Amniotic stem cell (primary cell): ENCODE data around the gene BCL2L2.
A peak's percentile ranks its signal among the peaks of the same experiment; 100 is the strongest.
"Not testable (repeated sequence)": the region's sequence is repeated elsewhere in the genome, so short reads cannot be mapped to it uniquely, and the experiment has no call there.

Experiments used
- DNase-seq: peaks from one replicate; lab custom pipeline; 2025; lab: John Stamatoyannopoulos, UW

Gene BCL2L2, protein sequence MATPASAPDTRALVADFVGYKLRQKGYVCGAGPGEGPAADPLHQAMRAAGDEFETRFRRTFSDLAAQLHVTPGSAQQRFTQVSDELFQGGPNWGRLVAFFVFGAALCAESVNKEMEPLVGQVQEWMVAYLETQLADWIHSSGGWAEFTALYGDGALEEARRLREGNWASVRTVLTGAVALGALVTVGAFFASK

GRCh38 chr14:23306412-23307145, at the start of gene BCL2L2:
Gene BCL2L2, plus strand, starts transcription at chr14:23306833. Its CDS starts 935 bp downstream, at chr14:23307768.
- DNase-seq, result peak; percentile 78

DNA sequence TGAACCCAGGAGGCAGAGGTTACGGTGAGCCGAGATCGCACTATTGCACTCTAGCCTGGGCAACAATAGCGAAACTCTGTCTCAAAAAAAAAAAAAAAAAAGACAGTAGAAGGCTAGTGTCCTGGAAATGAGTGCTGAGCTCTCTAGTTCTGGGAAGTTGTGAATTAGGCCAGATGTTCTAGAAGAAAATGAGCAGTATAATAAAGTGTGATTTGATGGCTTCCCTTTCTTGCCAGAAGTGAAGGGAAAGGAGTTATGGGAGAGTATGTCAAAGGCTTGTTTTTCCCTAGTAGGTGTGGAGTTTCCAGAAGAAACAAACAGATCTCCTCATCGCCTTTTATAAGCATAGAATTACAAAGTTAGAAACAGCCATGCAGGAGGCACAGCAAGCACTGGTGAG, 48.4 kb upstream of the BCL2L2 start:
- DNase-seq, result no peak

DNA sequence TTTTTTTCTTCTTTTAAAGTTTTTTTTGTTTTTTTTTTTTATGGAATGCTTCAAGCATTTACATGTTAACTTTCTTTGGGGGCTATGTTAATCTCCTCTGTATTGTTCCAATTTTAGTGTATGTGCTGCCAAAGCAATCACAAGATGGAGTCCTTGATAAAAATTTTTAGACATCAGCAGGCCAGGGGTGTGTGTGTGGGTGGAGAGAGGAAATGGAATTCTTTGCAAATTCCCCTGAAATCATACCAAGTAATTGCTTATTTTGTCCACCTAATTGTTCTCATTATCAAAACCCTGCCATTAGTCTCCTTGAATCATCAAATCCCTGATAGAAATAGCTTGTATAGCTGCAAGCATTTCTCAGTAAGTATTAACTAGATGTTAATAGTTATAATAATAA, 47.2 kb upstream of the BCL2L2 start:
- no peak for DNase-seq

GRCh38 chr14:23260849-23261248, 45.8 kb upstream of the BCL2L2 start:
- DNase-seq, result not testable (repeated sequence)

DNA sequence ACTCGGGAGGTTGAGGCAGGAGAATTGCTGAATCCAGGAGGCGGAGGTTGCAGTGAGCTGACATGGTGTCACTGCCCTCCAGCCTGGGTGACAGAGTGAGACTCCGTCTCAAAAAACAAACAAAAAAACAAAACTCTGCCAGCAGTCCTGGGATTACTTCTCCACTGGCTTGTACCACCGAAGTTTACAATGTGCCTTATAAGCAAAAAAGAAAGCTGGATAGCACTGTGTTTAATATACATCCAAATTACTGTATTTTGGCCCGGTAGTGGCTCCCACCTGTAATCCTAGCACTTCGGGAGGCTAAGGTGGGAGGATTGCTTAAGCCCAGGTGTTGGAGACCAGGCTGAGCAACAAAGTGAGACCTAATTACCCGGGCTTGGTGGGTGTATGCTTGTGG, 37.4 kb upstream of the BCL2L2 start:
- no peak for DNase-seq

GRCh38 chr14:23275412-23275811, 31.2 kb upstream of the BCL2L2 start:
- DNase-seq, result no peak

DNA sequence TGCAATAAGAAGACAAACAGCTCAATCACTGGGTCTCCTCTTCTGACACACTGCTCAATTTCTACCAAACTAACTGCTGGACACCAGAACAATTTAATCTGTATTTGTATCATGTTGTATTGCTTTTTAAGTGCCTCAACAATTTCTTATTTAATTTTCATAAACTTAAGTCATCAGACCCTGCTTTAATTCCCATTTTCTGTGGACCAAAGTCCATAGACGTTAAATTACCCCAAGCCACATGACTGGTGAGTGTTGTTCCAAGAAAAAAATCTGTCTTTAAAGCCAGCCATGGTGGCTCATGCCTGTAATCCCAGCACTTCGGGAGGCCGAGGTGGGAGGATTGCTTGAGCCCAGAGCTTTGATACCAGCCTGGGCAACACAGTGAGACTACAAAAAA, 29.4 kb upstream of the BCL2L2 start:
- DNase-seq, result no peak

DNA sequence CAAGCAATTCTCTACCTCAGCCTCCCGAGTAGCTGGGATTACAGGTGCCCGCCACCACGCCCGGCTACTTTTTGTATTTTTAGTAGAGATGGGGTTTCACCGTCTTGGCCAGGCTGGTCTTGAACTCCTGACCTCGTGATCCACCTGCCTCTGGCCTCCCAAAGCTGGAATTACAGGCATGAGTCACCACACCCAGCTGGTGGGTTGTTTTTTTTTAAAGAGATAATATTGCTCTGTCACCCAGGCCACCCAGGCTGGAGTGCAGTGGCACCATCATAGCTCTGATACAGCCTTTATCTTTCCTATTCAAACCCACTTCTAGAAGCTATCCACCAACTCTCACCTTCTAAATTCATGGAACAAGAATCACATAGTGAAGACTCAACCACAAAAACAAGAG, 28.7 kb upstream of the BCL2L2 start:
- not testable (repeated sequence) for DNase-seq

DNA sequence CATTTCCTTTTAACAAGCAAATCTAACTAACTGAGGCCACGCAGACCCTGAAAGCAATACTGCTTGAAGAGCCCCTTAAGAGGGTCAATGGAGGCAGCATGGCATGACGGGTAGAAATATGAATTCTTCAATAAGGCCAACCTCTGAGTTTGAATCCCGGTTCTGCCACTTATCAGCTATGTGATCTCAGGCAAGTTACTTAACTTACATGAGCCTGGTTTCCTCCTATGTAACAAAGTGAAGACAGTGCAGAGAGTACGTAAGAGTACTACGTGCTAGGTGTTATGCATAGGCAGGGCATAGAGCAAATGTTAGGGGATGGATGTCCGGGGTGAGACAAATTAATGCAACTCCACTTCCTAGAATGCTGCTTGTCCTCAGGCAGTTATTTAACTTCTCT, 25.4 kb upstream of the BCL2L2 start:
- DNase-seq, result no peak

DNA sequence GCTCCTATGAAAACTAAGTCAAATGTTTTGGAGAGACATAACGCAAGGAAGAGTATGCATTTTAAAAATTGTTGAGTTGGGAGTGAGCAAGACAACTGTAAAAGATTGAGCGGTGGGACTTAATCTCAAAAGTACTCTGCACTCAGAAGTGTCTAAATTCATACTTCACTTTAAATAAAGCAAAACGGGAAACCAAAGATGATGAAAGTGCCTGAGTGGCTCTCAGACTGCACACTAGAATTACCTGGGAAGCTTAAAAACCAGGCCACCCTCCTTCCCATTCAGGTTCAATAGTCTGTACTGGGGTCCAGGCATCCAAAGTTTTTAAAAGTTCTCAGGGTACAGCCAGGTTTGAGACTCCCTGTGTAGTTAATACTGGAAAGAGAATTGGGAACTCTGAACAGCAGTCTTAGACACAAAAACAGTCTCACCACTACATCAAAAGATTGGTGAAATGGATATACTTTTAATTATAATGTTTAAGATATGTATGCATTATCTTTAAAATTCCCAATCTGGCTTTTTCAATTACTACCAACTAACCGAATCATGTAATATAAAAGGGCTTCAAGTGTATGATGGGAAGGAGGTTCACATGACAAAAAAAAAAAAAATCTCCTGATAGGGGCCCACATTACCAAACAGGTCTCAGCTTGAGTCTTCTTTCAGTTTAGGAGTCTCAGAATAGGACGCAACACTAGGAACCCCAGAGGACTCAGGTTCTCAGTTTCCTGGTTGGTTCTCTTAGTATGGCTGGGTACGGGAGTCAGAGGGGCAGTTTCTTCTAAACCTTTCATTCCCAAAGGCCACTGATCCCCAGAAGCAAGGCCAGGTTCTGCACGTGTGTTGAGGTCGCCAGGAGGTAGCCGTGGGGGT, 21.7 kb upstream of the BCL2L2 start:
- no peak for DNase-seq

GRCh38 chr14:23285530-23286019, 21.1 kb upstream of the BCL2L2 start:
- no peak for DNase-seq

GRCh38 chr14:23286020-23286901, 20.4 kb upstream of the BCL2L2 start, which contains the start of gene HOMEZ:
Gene HOMEZ, minus strand, starts transcription at chr14:23286132. Its CDS starts 180 bp downstream, at chr14:23285952.
- peak; percentile 94 for DNase-seq

DNA sequence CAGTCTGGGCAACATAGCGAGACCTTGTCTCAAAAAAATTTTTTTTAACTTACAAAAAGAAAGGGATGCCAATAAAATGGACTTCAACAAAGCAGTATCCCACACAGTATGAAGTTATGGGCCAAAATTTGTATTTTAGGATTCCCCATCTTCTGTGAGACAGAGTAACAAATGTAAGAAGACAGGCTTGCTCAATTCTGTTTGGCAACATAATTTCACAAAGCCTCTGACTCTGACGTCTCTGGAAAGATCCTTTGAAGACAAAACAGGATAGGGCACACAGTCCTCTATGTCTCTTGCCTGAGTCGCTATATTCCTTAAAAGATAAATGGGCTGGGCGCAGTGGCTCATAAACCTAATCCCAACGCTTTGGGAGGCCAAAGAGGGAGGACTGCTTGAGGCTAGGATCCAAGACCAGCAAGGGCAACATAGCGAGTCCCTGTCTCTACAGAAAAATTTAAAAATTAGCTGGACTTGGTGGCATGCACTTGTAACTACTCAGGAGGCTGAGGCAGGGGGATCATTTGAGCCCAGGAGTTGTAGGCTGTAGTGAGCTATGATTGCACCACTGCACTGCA, 19.6 kb upstream of the BCL2L2 start:
- DNase-seq, result no peak

DNA sequence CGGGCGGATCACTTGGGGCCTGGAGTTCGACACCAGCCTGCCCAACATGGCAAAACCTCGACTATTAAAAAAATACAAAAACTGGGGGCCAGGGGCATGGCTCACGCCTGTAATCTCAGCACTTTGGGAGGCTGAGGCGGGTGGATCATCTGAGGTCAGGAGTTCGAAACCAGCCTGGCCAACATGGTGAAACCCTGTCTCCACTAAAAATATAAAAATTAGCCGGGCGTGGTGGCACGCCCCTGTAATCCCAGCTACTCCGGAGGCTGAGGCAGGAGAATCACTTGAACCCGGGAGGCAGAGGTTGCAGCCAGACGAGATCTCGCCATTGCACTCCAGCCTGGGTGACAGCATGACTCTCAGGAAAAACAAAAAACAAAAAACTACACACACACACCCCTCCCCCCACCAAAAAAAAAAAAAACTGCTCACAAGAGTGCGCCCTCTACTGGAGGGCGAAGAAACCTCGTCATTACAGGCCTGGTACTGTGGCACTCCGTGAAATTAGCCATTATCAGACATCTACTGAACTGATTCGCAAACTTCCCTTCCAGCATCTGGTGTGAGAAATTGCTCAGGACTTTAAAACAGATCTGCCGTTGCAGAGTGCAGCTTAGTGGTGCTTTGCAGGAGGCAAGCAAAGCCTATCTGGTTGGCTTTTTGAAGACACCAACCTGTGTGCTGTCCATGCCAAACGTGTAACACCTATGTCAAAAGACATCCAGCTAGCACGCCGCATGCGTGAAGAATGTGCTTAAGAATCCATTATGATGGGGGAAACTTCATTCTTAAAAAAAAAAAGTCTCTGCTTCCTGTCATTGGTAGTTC, 11.7 kb upstream of the BCL2L2 start:
- peak; percentile 47 for DNase-seq

GRCh38 chr14:23296012-23296777, 10.4 kb upstream of the BCL2L2 start:
- no peak for DNase-seq

GRCh38 chr14:23297096-23297495, 9.5 kb upstream of the BCL2L2 start:
- DNase-seq, result no peak

DNA sequence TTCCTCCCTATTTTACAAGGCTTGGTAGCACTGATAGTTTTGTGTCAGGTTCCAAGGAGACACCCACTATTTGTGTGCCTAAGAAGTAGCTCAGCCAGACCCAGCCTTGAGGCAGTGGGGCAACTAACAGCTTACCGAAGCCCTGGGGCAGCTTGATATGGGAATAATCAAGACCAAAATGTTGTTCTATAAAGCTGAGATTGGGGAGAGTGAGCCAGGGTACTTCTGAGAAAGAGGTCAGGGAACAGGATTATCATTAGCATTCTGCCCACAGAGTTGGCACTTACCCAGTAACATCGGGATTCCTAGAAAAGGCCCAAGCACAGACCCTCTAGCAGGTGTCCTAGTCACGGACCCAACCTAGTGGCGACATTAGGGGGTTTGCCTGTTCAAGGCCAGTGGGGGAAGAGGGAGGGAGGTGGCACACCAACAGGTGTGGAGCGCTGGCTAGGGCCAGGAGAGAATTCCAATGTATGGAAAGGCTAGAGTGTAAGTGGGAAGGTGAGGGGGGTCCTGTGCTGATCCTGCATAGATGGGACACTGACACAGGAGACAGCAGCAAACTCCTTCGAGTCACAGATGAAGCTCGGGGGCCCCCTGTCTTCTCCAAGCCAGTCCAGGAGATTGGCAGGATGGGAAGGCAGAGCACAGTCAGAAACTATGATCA, 8.9 kb upstream of the BCL2L2 start:
- no peak for DNase-seq

- peak; percentile 22 for DNase-seq
Observed at GRCh38 chr14:23299211-23299957, 7.2 kb upstream of the BCL2L2 start.
